GM13976 (cell line): ENCODE data around the gene DGAT2L6.

Experiments
- DNase-seq: peaks from one replicate; pipeline ENCODE4 v3.0.0; 2012; ENCODE audit warnings: low spot score
- CTCF ChIP-seq: IDR thresholded peaks from 2 replicates; pipeline ENCODE4 v1.5.1; 2012; ENCODE audit warnings: borderline replicate concordance, mild to moderate bottlenecking; ENCODE audit not compliant: insufficient read depth; ENCODE audit errors: extremely low read depth, missing control alignments, control extremely low read depth
- in situ Hi-C: fragments of 300-500 bp; cut with MboI; formaldehyde crosslinking; loops from one replicate; pipeline ENCODE4 v1.12.0; 2022; ENCODE audit warnings: low sequenced_read_pairs, mixed read lengths, inconsistent platforms; ENCODE audit not compliant: unreplicated experiment

Gene DGAT2L6

GRCh38 chrX:70134116-70134477, 43.2 kb upstream of the DGAT2L6 start:
- in situ Hi-C loops = no loop called here
- no peak for DNase-seq
- TF ChIP-seq CTCF = no peak

- no peak for TF ChIP-seq CTCF
- no peak for DNase-seq
- in situ Hi-C loops = no loop called here
These were observed 38.7 kb upstream of the DGAT2L6 start for GRCh38 chrX:70138622-70139021.

GRCh38 chrX:70139736-70140135, 37.5 kb upstream of the DGAT2L6 start:
- TF ChIP-seq CTCF = no peak
- no peak for DNase-seq
- in situ Hi-C loops = no loop called here

GRCh38 chrX:70141373-70141772, 35.9 kb upstream of the DGAT2L6 start:
- in situ Hi-C loops = no loop called here
- no peak for DNase-seq

GRCh38 chrX:70166601-70167590, 10.4 kb upstream of the DGAT2L6 start:
- no peak for TF ChIP-seq CTCF
- no peak for DNase-seq
- in situ Hi-C loops = no loop called here

More at GRCh38 chrX:70141373-70141772, 35.9 kb upstream of the DGAT2L6 start:
- no peak for TF ChIP-seq CTCF

GRCh38 chrX:70168238-70169188, 8.8 kb upstream of the DGAT2L6 start:
- TF ChIP-seq CTCF = no peak
- no peak for DNase-seq
- in situ Hi-C loops = no loop called here
